Fibroblast of mammary gland (primary cell): ENCODE data around the gene PERCC1.

Experiments
- DNase-seq: peaks from one replicate; pipeline ENCODE4 v3.0.0-alpha.2; 2010; ENCODE audit warnings: low read depth
- H3K4me3 ChIP-seq: 2 replicates; pipeline ENCODE4 v1.5.1; 2011; ENCODE audit warnings: low read depth, mild to moderate bottlenecking, low read length, moderate library complexity; ENCODE audit not compliant: control insufficient read depth
- TF ChIP-seq, protein P1 (sequence below): conservative IDR thresholded peaks from 2 replicates; pipeline ENCODE4 v1.5.1; 2011; ENCODE audit warnings: low read depth, low read length, inconsistent platforms; ENCODE audit not compliant: control insufficient read depth, insufficient read depth

PERCC1 gene

DNA sequence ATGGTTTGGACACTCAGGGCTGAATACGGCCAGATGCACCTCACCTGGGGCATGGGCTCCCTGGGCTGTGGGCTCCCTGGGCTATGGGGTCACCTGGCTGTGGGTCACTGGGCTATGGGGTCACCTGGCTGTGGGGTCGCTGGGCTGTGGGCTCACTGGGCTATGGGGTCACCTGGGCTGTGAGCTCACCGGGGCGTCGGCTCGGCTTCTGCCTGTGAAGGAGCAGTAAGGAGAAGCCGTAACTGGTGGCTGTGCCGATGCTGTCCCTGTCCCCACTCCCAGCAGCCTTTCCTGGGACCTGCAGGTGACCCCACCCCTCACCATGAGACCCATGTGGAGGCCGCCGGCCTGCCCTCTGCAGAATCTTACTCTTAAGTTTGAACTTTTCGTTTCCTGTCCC is 1.9 kb upstream of the PERCC1 start:
- no peak overlapping the region for H3K4me3 ChIP-seq
- TF ChIP-seq, protein P1, sequence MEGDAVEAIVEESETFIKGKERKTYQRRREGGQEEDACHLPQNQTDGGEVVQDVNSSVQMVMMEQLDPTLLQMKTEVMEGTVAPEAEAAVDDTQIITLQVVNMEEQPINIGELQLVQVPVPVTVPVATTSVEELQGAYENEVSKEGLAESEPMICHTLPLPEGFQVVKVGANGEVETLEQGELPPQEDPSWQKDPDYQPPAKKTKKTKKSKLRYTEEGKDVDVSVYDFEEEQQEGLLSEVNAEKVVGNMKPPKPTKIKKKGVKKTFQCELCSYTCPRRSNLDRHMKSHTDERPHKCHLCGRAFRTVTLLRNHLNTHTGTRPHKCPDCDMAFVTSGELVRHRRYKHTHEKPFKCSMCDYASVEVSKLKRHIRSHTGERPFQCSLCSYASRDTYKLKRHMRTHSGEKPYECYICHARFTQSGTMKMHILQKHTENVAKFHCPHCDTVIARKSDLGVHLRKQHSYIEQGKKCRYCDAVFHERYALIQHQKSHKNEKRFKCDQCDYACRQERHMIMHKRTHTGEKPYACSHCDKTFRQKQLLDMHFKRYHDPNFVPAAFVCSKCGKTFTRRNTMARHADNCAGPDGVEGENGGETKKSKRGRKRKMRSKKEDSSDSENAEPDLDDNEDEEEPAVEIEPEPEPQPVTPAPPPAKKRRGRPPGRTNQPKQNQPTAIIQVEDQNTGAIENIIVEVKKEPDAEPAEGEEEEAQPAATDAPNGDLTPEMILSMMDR: no peak
- no peak for DNase-seq

DNA sequence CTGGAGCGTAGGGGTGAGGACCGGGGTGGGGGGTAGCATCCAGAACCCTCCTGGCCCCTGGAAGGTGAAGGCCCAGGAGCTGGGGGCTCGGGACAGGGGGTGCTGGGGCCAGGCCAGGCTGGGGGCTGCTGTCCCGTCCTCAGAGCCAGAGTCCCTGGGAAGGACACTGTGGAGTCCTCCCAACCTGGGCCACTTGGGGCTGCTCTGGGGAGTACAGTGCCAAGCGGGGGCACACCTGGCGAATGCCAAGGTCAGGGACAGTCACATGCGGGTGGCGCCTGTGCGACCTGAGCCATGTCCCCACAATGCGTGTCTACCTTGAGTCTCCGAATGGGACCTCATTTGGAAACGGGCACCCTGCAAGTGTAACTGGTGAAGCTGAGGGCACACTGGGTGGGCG is 1.2 kb upstream of the PERCC1 start:
- TF ChIP-seq, protein P1: no peak
- no peak for DNase-seq
- H3K4me3 ChIP-seq: no peak overlapping the region

DNA sequence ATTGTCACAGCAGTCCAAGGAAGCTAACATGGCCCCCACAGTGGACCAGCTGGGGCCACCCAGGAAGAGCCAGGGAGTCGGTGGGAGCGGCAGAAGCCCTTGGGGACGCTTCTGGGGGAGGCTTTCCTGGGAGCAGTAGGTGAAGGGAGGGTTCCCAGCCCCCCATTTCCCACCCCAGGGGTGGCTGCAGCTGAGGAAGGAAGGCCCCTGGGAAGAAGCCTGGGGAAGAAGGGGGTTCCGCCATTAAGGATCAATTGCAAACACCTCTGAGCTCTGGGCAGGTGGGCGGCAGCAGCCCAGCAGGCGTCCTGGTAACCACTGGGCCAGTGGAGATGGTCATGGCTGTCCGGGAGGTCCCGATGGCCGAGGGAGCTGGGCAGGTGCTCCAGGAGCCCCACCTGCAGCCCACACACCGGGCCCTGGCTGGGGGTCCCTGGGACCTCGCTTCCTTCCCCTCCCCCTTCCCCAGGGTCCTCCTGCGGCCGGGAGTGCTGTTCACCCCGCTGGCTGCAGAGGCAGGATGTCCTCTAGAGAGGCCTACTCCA is 592 bp upstream of the PERCC1 start:
- TF ChIP-seq, protein P1: no peak
- H3K4me3 ChIP-seq: no peak overlapping the region
- no peak for DNase-seq

DNA sequence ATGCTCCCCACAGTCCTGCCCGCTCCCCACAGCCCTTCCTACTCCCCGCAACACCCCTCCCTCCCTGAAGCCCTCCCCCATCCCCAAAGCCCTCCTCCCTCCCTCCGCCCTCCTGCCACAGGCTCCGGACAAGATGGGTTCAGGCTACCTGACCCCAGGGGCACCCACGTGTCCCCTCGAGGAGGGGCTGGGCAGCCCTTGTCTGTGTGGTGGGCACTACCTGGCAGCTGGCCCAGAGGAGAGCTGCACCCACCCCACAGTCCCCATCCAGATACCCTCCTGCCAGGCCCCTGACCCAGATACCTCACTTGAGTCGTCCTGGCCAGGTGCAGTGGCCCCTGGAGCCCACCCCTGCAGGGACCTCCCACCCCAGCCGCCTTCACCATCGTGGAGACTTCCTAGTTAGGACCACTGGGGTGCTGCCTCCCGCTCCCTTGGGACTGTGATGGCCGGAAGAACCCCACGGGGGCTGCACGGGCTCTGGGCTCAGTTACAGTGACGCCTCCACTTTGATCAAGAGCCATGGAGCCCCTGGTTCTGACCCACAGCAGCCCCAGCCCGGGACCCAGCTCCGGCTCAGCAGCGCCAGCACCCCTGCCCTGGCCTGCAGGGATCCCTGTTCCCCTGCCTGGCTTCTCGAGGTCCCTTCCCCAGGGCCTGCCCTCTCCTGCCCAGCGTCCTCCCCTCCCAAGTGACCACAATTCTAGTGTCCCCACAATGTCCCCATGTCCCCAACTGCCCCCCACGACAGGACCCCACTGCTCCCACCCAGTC is 806 bp downstream of the PERCC1 start:
- DNase-seq: no peak
- TF ChIP-seq, protein P1: no peak
- H3K4me3 ChIP-seq: no peak overlapping the region

DNA sequence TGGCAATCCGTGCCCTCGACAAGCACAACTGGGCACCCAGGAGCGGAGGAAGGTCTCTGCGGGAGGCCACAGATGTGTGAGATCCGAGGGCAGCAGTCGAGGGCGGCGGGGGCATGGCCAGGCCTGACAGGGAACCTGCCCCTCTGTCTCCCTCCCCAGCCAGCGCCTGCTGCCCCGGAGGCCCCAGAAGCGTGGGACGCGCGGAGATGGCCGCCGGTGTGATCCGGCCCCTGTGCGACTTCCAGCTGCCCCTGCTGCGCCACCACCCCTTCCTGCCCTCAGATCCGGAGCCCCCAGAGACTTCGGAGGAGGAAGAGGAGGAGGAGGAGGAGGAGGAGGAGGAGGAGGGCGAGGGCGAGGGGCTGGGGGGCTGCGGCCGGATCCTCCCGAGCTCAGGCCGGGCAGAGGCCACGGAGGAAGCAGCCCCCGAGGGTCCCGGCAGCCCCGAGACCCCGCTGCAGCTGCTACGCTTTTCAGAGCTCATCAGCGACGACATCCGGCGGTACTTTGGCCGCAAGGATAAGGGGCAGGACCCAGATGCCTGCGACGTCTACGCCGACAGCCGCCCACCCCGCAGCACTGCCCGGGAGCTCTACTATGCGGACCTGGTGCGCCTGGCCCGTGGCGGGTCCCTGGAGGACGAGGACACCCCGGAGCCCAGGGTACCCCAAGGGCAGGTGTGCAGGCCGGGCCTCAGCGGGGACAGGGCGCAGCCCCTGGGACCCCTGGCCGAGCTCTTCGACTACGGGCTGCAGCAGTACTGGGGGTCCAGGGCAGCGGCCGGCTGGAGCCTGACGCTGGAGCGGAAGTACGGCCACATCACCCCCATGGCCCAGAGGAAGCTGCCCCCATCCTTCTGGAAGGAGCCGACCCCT is 1.7 kb downstream of the PERCC1 start:
- H3K4me3 ChIP-seq: no peak overlapping the region
- no peak for DNase-seq
- TF ChIP-seq, protein P1: no peak

DNA sequence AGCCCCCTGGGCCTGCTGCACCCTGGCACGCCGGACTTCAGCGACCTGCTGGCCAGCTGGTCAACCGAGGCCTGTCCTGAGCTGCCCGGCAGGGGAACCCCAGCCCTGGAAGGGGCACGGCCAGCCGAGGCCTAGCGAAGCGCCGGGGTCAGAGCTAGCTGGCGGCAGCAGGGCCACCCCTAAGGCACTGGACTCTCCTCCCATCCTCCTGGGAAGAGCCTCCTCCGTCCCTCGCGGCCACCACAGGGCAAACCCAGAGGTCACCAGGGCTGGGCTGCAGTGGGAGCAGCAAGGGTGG is 2.3 kb downstream of the PERCC1 start:
- no peak overlapping the region for H3K4me3 ChIP-seq
- TF ChIP-seq, protein P1: no peak
- no peak for DNase-seq
